GM12878 (cell line): ENCODE results near the gene GUK1. TPM values are rescaled to one million over a fixed set of nuclear protein-coding genes. Genes with fewer than 3 reads are reported as not detected.

Experiments used
- ATAC-seq: fragments of 200-7000 bp; cut with Tn5 transposase; 3 replicates; pipeline ENCODE4 v1.9.1; 2020; ENCODE audit warnings: mild to moderate bottlenecking, moderate library complexity
- BruUV-seq: library from RNA; stranded (reverse); fragments of 400-500 nt; replicated peaks from 2 replicates; lab custom pipeline; 2021; lab: Mats Ljungman, UMichigan
- CTCF ChIA-PET: fragments of 300-600 bp; sonication (Branson Sonifier 250); formaldehyde crosslinking; extraction: SDS; loops from one replicate; lab custom pipeline; 2021; ENCODE audit warnings: inconsistent platforms; lab: Yijun Ruan, JAX
- POLR2A ChIA-PET: fragments of 350-600 bp; formaldehyde crosslinking; extraction: SDS; loops from one replicate; lab custom pipeline; 2021; ENCODE audit warnings: inconsistent platforms; lab: Charles Lee
- RAD21 ChIA-PET: fragments of 300-600 bp; sonication (Branson Sonifier 250); formaldehyde crosslinking; loops from one replicate; lab custom pipeline; 2023; ENCODE audit warnings: antibody characterized with exemption; ENCODE audit not compliant: unreplicated experiment; lab: Charles Lee
- SMC1A ChIA-PET: fragments of 300-600 bp; sonication (Branson Sonifier 250); formaldehyde crosslinking; loops from one replicate; lab custom pipeline; 2023; ENCODE audit not compliant: unreplicated experiment, uncharacterized antibody; lab: Charles Lee
- DNase-seq: peaks from one replicate; pipeline ENCODE4 v3.0.0-alpha.2; 2011; ENCODE audit warnings: low read depth, low spot score
- FAIRE-seq: peaks from 3 replicates; lab custom pipeline; 2011; peaks lifted over from hg19 to GRCh38; lab: Jason Lieb, UNC
- H2AFZ ChIP-seq: 2 replicates; pipeline ENCODE4 v1.6.0; 2011; ENCODE audit warnings: low read depth, low read length, control low read depth; ENCODE audit not compliant: control insufficient read depth
- H3K27ac ChIP-seq: 2 replicates; pipeline ENCODE4 v1.5.1; 2011; ENCODE audit warnings: control low read depth; ENCODE audit not compliant: control insufficient read depth, insufficient read depth
- H3K27me3 ChIP-seq, 2 experiments: replicated peaks in 1 of 2; 2 replicates each; pipeline versions ENCODE4 v1.6.0 to v1.6.1; 2011; ENCODE audit warnings: low read length in 1 of 2; ENCODE audit not compliant: control insufficient read depth in 2 of 2, insufficient read depth in 2 of 2
- H3K36me3 ChIP-seq, 2 experiments: 2 replicates each; pipeline ENCODE4 v1.5.1; 2011; ENCODE audit warnings: low read length in 1 of 2; ENCODE audit not compliant: control insufficient read depth in 2 of 2, insufficient read depth in 2 of 2
- H3K4me1 ChIP-seq: 2 replicates; pipeline ENCODE4 v1.6.1; 2011; ENCODE audit warnings: mild to moderate bottlenecking, low read length, moderate library complexity, mixed read lengths; ENCODE audit not compliant: control insufficient read depth, insufficient read depth
- H3K4me2 ChIP-seq: 2 replicates; pipeline ENCODE4 v1.6.0; 2011; ENCODE audit warnings: control low read depth; ENCODE audit not compliant: control insufficient read depth, insufficient read depth
- H3K4me3 ChIP-seq: fragments of 200-600 bp; sonication (generic); 2 replicates; pipeline ENCODE4 v1.5.1; 2016
- H3K79me2 ChIP-seq: 2 replicates; pipeline ENCODE4 v1.6.0; 2011; ENCODE audit warnings: low read length; ENCODE audit not compliant: control insufficient read depth, insufficient read depth
- H3K9ac ChIP-seq: 2 replicates; pipeline ENCODE4 v1.8.0; 2011; ENCODE audit warnings: low read length, control low read depth, mixed read lengths; ENCODE audit not compliant: control insufficient read depth, insufficient read depth
- H3K9me3 ChIP-seq: replicated peaks from 3 replicates; pipeline ENCODE4 v1.5.1; 2011; ENCODE audit warnings: mild to moderate bottlenecking, low read length; ENCODE audit not compliant: control insufficient read depth, insufficient read depth
- H4K20me1 ChIP-seq: 2 replicates; pipeline ENCODE4 v1.6.0; 2011; ENCODE audit not compliant: control insufficient read depth, insufficient read depth
- BCLAF1 ChIP-seq: fragments of 450-650 bp; IDR thresholded peaks from 2 replicates; pipeline ENCODE4 v1.6.1; 2017; ENCODE audit warnings: antibody characterized with exemption, mild to moderate bottlenecking, moderate library complexity
- EP300 ChIP-seq, 2 experiments: fragments of 150-350 bp in 1 of 2; IDR thresholded peaks; 2 replicates each; pipeline ENCODE4 v1.6.1; 2011 to 2012; ENCODE audit warnings: low read depth in 2 of 2, low read length in 2 of 2, borderline replicate concordance in 1 of 2, improper control_type of control experiment in 1 of 2, inconsistent platforms in 1 of 2; ENCODE audit not compliant: control insufficient read depth in 1 of 2
- NFYB ChIP-seq: IDR thresholded peaks from 2 replicates; pipeline ENCODE4 v1.6.1; 2011; ENCODE audit warnings: low read depth, mild to moderate bottlenecking, low read length, improper control_type of control experiment, moderate library complexity; ENCODE audit not compliant: insufficient read depth
- SRF ChIP-seq, 2 experiments: IDR thresholded peaks; 2 replicates each; pipeline ENCODE4 v1.6.1; 2011; ENCODE audit warnings: low read depth in 2 of 2, low read length in 2 of 2, mild to moderate bottlenecking in 1 of 2, moderate library complexity in 1 of 2
- WGBS: methylation state at CpG from one replicate; pipeline ENCODE4 v1.1.6; 2016; ENCODE audit warnings: low lambda C conversion rate; ENCODE audit not compliant: insufficient replicate concordance, insufficient coverage; ENCODE audit errors: missing lambda C conversion rate; 5-methylcytosine and 5-hydroxymethylcytosine counted together
- in situ Hi-C: fragments of 300-500 bp; cut with MboI; formaldehyde crosslinking; loops from 9 replicates; pipeline ENCODE4 v1.14.3; 2018; ENCODE audit warnings: mixed read lengths
- intact Hi-C: fragments of 100-400 bp; cut with micrococcal nuclease; formaldehyde crosslinking; loops from one replicate; pipeline ENCODE4 v1.14.2; 2022; ENCODE audit not compliant: unreplicated experiment
- polyA plus RNA-seq, 11 experiments: library from polyadenylated mRNA; depleted of rRNA in 4 of 11; unstranded in 6 of 11; stranded (reverse) in 5 of 11; fragments of >200 nt; fragmentation: Nextera tagmentation in 4 of 11; fragmentation: Illumina TruSeq in 1 of 11; extraction: Ambion mirVana in 4 of 11; extraction: Trizol in 1 of 11; gene quantifications; 1 replicate in 1 of 11; 2 replicates in 10 of 11; pipeline versions ENCODE4 v1.2.1 to v1.2.3, GENCODE V29; 2011 to 2016; ENCODE audit warnings: inconsistent platforms in 2 of 11, missing spikeins in 2 of 11, low read depth in 1 of 11
- total RNA-seq, 4 experiments: library from RNA; depleted of rRNA in 3 of 4; stranded (reverse); fragments of >200 nt in 3 of 4; fragmentation: Illumina TruSeq in 1 of 4; extraction: Trizol in 1 of 4; gene quantifications; 2 replicates each; pipeline versions ENCODE4 v1.2.1 to v1.2.3, GENCODE V29; 2013 to 2021
- TF ChIP-seq, protein P1 (sequence below): fragments of 450-650 bp; IDR thresholded peaks from 2 replicates; pipeline ENCODE4 v1.6.1; 2017; ENCODE audit warnings: mild to moderate bottlenecking, moderate library complexity
- TF ChIP-seq, protein P2 (sequence below): fragments of 450-650 bp; IDR thresholded peaks from 2 replicates; pipeline ENCODE4 v1.6.1; 2016; ENCODE audit warnings: mild to moderate bottlenecking

The GUK1 gene
- total and polyA plus RNA-seq, 10 of the 15 experiments (the other 5 are each of a cell fraction or from before 2014, with no cell fraction given), result 6.3 to 357 (median 203) TPM

- Histone ChIP-seq H3K27ac (no peak overlapping the region), H4K20me1 (no peaks in the 10 kb centered on the region), H3K9ac (no peak overlapping the region), H3K4me2 (no peak overlapping the region), H3K27me3 (no peaks in the 10 kb centered on the region), H3K36me3 (peaks cover 0 to 5% of the 10 kb centered on the region in 2 experiments; a peak in 2 of 4 replicates), H3K4me1 (peaks cover 6% of the 10 kb centered on the region), H3K79me2 (no peaks in the 10 kb centered on the region), H3K4me3 (no peak overlapping the region), H3K9me3 (no peaks in the 10 kb centered on the region), H2AFZ (no peak overlapping the region)
- FAIRE-seq (no peak), DNase-seq (no peak), ATAC-seq (no peak)
- intact Hi-C loops, result no loop called here
- TF ChIP-seq EP300 (IDR thresholded peaks at IDR 0.05; ENCODE audit: borderline replicate concordance in 1 of 2, control insufficient read depth in 1 of 2, low read depth in 2 of 2, low read length in 2 of 2), result no peak
- no peak for TF ChIP-seq NFYB
- TF ChIP-seq, protein P1, sequence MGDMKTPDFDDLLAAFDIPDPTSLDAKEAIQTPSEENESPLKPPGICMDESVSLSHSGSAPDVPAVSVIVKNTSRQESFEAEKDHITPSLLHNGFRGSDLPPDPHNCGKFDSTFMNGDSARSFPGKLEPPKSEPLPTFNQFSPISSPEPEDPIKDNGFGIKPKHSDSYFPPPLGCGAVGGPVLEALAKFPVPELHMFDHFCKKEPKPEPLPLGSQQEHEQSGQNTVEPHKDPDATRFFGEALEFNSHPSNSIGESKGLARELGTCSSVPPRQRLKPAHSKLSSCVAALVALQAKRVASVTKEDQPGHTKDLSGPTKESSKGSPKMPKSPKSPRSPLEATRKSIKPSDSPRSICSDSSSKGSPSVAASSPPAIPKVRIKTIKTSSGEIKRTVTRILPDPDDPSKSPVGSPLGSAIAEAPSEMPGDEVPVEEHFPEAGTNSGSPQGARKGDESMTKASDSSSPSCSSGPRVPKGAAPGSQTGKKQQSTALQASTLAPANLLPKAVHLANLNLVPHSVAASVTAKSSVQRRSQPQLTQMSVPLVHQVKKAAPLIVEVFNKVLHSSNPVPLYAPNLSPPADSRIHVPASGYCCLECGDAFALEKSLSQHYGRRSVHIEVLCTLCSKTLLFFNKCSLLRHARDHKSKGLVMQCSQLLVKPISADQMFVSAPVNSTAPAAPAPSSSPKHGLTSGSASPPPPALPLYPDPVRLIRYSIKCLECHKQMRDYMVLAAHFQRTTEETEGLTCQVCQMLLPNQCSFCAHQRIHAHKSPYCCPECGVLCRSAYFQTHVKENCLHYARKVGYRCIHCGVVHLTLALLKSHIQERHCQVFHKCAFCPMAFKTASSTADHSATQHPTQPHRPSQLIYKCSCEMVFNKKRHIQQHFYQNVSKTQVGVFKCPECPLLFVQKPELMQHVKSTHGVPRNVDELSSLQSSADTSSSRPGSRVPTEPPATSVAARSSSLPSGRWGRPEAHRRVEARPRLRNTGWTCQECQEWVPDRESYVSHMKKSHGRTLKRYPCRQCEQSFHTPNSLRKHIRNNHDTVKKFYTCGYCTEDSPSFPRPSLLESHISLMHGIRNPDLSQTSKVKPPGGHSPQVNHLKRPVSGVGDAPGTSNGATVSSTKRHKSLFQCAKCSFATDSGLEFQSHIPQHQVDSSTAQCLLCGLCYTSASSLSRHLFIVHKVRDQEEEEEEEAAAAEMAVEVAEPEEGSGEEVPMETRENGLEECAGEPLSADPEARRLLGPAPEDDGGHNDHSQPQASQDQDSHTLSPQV, result no peak
- no peak for TF ChIP-seq BCLAF1
- TF ChIP-seq SRF (IDR thresholded peaks at IDR 0.05; ENCODE audit: low read depth in 2 of 2, low read length in 2 of 2), result no peak
- TF ChIP-seq, protein P2, sequence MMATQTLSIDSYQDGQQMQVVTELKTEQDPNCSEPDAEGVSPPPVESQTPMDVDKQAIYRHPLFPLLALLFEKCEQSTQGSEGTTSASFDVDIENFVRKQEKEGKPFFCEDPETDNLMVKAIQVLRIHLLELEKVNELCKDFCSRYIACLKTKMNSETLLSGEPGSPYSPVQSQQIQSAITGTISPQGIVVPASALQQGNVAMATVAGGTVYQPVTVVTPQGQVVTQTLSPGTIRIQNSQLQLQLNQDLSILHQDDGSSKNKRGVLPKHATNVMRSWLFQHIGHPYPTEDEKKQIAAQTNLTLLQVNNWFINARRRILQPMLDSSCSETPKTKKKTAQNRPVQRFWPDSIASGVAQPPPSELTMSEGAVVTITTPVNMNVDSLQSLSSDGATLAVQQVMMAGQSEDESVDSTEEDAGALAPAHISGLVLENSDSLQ, result no peak
- CTCF ChIA-PET, result interaction anchor here (2.0 kb wide), 1 partner anchor 10 kb away, joined by 5 read pairs; no protein-coding TSS in a partner anchor
- BruUV-seq, result no TSS peak
- WGBS, result 57% methylated on average over 4 of the region's 4 CpGs
- POLR2A ChIA-PET, result no interaction called here
- in situ Hi-C loops, result no loop called here
- RAD21 ChIA-PET, result no interaction called here
- SMC1A ChIA-PET, result interaction anchor here (0.8 kb wide), 1 partner anchor 177 kb away, joined by 3 read pairs; no protein-coding TSS in a partner anchor
Observed at GRCh38 chr1:228176024-228176395, 35.9 kb downstream of the GUK1 start.
